RWPE2 (cell line): ENCODE results near the gene GID4.

Experiments
- ATAC-seq: fragments of 200-7000 bp; cut with Tn5 transposase; 3 replicates; pipeline ENCODE4 v1.9.1; 2021; ENCODE audit warnings: low read depth
- DNase-seq: peaks from one replicate; pipeline ENCODE4 v3.0.0-alpha.2; 2020; ENCODE audit warnings: low spot score
- H3K27ac ChIP-seq: fragments of 450-650 bp; 2 replicates; pipeline ENCODE4 v1.5.1; 2017; ENCODE audit warnings: mild to moderate bottlenecking; ENCODE audit not compliant: poor library complexity, severe bottlenecking
- H3K27me3 ChIP-seq: fragments of 250-450 bp; sonication (Bioruptor Pico); 2 replicates; pipeline ENCODE4 v1.5.1; 2021; ENCODE audit warnings: mild to moderate bottlenecking, moderate library complexity; ENCODE audit not compliant: insufficient read depth, poor library complexity, severe bottlenecking
- H3K36me3 ChIP-seq: fragments of 250-450 bp; sonication (Bioruptor Pico); 2 replicates; pipeline ENCODE4 v1.5.1; 2020; ENCODE audit warnings: low read depth, mild to moderate bottlenecking, moderate library complexity
- H3K4me1 ChIP-seq: fragments of 250-450 bp; sonication (Bioruptor Pico); 2 replicates; pipeline ENCODE4 v1.5.1; 2021; ENCODE audit warnings: mild to moderate bottlenecking, moderate library complexity; ENCODE audit not compliant: insufficient read depth, poor library complexity, severe bottlenecking
- H3K4me3 ChIP-seq: fragments of 250-450 bp; sonication (Bioruptor Pico); 2 replicates; pipeline ENCODE4 v1.5.1; 2021; ENCODE audit warnings: mild to moderate bottlenecking, moderate library complexity; ENCODE audit not compliant: severe bottlenecking
- H3K9me3 ChIP-seq: fragments of 250-450 bp; sonication (Bioruptor Pico); 2 replicates; pipeline ENCODE4 v1.5.1; 2021; ENCODE audit warnings: mild to moderate bottlenecking, moderate library complexity; ENCODE audit not compliant: severe bottlenecking
- TF ChIP-seq, protein P1 (sequence below): fragments of 450-650 bp; IDR thresholded peaks from one replicate; pipeline ENCODE4 v1.5.1; 2017; ENCODE audit warnings: mild to moderate bottlenecking, moderate library complexity; ENCODE audit not compliant: poor library complexity, severe bottlenecking

GID4 gene

DNA sequence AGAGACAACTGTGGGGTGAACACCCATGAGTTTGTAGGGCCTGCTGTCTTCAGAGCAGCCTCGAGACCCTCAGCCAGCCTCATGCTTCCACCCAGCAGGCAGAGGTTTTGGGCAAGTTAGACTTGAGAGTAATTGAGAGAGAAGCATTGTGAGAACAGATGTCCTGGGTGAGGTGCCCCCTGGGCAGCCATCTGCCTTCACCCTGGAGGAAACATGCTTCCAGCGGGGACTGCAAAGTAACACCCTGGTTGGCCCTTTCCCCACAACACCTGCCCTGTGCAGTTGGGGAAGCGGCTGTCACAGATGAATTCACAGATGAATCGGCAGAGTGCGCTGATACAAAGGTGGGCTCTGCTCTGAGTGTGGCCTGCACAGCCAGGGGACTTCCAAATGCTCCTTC lies 23.6 kb upstream of the GID4 start:
- Histone ChIP-seq H3K36me3 (no peaks in the 10 kb centered on the region; the same call in 1 of the 2 replicates), H3K9me3 (no peaks in the 10 kb centered on the region), H3K27me3 (no peaks in the 10 kb centered on the region), H3K4me3 (no peak overlapping the region), H3K4me1 (no peaks in the 10 kb centered on the region), H3K27ac (no peak overlapping the region)
- no peak for DNase-seq
- TF ChIP-seq, protein P1, sequence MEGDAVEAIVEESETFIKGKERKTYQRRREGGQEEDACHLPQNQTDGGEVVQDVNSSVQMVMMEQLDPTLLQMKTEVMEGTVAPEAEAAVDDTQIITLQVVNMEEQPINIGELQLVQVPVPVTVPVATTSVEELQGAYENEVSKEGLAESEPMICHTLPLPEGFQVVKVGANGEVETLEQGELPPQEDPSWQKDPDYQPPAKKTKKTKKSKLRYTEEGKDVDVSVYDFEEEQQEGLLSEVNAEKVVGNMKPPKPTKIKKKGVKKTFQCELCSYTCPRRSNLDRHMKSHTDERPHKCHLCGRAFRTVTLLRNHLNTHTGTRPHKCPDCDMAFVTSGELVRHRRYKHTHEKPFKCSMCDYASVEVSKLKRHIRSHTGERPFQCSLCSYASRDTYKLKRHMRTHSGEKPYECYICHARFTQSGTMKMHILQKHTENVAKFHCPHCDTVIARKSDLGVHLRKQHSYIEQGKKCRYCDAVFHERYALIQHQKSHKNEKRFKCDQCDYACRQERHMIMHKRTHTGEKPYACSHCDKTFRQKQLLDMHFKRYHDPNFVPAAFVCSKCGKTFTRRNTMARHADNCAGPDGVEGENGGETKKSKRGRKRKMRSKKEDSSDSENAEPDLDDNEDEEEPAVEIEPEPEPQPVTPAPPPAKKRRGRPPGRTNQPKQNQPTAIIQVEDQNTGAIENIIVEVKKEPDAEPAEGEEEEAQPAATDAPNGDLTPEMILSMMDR: no peak
- no peak for ATAC-seq

DNA sequence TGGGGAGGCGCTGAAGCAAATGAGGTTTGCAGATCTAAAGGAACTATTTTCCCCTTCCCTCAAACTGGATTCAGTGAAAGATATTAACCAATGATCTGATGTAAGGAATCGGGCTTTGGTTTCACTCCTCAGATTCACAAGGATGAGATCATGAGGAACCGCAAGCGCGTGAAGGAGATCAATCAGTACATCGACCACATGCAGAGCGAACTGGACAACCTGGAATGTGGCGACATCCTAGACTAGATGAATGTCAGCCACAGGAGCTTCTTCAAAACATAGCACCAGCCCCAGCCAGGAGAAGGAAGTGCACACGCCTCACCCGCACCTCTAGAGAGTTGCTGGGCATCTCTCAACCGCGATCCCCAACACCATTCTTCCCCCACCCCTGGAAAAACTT lies 22.8 kb upstream of the GID4 start:
- no peak overlapping the region for H3K27ac ChIP-seq
- no peaks in the 10 kb centered on the region for H3K4me1 ChIP-seq
- no peak for ATAC-seq
- H3K9me3 ChIP-seq: no peaks in the 10 kb centered on the region
- DNase-seq: no peak
- H3K4me3 ChIP-seq: no peak overlapping the region
- peaks cover 2% of the 10 kb centered on the region for H3K36me3 ChIP-seq
- TF ChIP-seq, protein P1: no peak
- H3K27me3 ChIP-seq: no peaks in the 10 kb centered on the region

DNA sequence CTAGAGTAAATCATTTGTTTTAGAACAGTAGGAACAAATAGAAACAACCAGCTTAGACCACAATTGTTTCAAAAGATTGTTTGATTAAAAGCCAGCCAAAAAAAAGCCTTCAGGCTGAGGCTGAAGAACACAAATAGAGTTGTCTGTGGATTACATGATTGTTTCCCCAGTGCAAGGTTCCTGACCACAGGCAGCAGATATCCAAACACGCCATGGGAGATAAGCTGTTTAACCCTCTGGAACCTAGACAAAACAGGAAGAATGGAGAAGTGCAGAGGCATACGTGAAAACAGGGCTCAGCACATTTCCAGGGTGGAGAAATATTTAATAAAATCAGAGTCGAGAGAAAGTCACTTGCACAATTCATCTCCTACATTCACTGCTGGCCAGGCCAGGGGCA lies 21.2 kb upstream of the GID4 start:
- no peaks in the 10 kb centered on the region for H3K27me3 ChIP-seq
- H3K27ac ChIP-seq: no peak overlapping the region
- ATAC-seq (no peak), DNase-seq (no peak)
- H3K4me3 ChIP-seq: no peak overlapping the region
- peaks cover 7% of the 10 kb centered on the region for H3K36me3 ChIP-seq
- H3K4me1 ChIP-seq: no peaks in the 10 kb centered on the region
- no peaks in the 10 kb centered on the region for H3K9me3 ChIP-seq
- TF ChIP-seq, protein P1: no peak

DNA sequence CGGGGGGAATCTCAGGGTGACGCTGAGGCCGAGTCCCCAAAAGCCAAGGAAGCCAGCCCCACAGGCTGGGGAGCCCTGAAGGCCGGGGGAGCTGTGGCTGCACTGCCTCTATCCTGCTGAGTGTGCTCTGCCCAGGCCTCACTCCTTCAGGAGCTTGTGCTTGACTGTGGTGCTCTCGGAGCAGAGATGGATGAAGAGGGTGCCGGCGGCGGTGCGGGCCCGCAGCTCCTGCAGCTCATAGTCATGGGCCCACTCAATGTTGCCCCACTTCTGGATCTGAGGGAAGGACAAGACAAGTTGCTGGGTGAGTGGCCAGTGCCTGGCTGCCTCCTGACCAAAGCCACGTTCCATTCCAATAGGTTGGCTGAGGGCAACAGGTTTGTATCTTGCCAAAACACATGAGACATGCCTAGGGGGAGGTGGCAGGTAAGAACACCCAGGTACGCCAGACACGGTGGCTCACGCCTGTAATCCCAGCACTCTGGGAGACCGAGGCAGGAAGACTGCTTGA lies 20.7 kb upstream of the GID4 start:
- no peak for ATAC-seq

DNA sequence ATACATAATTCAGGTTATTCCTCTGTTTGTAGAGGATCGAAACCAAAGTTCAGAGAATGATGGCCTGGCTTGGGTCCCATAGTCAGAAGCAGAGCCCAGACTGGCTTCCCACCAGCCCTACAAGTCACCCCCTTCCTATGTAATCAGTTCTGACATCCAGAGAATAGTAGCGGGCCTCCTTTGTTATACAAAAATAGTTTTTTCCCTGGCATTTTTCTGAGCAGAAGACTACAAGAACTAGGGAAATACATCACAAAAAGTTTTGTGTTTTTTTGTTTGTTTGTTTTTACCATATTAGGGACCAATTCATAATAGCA lies 19.4 kb upstream of the GID4 start:
- no peak for ATAC-seq
- Histone ChIP-seq H3K36me3 (peaks cover 7% of the 10 kb centered on the region), H3K27ac (no peak overlapping the region), H3K27me3 (no peaks in the 10 kb centered on the region), H3K9me3 (no peaks in the 10 kb centered on the region), H3K4me1 (no peaks in the 10 kb centered on the region), H3K4me3 (no peak overlapping the region)
- TF ChIP-seq, protein P1: no peak
- no peak for DNase-seq

More for the DNA sequence above, 20.7 kb upstream of the GID4 start:
- Histone ChIP-seq H3K9me3 (no peaks in the 10 kb centered on the region), H3K36me3 (peaks cover 7% of the 10 kb centered on the region), H3K4me3 (no peak overlapping the region), H3K27me3 (no peaks in the 10 kb centered on the region), H3K4me1 (no peaks in the 10 kb centered on the region), H3K27ac (no peak overlapping the region)
- no peak for DNase-seq
- TF ChIP-seq, protein P1: no peak
